ENCODE data around the gene TCOF1.

DNA sequence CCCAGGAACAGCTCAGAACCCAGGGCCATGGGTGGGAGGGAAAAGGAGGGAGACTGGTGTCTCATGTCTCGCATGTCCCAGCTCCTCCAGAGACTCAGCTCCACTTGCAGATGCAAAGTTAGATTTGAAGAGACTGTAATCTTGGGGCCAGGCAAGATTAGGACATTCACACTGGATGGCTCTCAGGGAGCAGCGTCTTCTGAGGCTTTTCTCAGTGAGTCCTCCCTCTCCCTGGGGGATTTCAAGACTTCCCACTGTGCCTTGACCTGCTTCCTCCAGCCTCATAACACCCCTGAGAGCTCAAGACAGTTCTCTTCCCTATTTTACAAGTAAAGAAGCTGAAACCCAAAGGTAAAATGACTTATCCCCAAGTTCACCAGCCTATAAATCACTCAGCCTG is 10.5 kb upstream of the TCOF1 start:
- TF ChIP-seq, protein P1, sequence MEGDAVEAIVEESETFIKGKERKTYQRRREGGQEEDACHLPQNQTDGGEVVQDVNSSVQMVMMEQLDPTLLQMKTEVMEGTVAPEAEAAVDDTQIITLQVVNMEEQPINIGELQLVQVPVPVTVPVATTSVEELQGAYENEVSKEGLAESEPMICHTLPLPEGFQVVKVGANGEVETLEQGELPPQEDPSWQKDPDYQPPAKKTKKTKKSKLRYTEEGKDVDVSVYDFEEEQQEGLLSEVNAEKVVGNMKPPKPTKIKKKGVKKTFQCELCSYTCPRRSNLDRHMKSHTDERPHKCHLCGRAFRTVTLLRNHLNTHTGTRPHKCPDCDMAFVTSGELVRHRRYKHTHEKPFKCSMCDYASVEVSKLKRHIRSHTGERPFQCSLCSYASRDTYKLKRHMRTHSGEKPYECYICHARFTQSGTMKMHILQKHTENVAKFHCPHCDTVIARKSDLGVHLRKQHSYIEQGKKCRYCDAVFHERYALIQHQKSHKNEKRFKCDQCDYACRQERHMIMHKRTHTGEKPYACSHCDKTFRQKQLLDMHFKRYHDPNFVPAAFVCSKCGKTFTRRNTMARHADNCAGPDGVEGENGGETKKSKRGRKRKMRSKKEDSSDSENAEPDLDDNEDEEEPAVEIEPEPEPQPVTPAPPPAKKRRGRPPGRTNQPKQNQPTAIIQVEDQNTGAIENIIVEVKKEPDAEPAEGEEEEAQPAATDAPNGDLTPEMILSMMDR (IDR thresholded peaks at IDR 0.05; ENCODE audit: insufficient read depth, low read length, poor library complexity, severe bottlenecking), result no peak
- TF ChIP-seq EZH2phosphoT487 (conservative IDR thresholded peaks at IDR 0.05; ENCODE audit: low read length), result no peak

Measured in SU-DHL-6 (cell line).